ENCODE results near the gene OSTN.

- TF ChIP-seq, protein P1, sequence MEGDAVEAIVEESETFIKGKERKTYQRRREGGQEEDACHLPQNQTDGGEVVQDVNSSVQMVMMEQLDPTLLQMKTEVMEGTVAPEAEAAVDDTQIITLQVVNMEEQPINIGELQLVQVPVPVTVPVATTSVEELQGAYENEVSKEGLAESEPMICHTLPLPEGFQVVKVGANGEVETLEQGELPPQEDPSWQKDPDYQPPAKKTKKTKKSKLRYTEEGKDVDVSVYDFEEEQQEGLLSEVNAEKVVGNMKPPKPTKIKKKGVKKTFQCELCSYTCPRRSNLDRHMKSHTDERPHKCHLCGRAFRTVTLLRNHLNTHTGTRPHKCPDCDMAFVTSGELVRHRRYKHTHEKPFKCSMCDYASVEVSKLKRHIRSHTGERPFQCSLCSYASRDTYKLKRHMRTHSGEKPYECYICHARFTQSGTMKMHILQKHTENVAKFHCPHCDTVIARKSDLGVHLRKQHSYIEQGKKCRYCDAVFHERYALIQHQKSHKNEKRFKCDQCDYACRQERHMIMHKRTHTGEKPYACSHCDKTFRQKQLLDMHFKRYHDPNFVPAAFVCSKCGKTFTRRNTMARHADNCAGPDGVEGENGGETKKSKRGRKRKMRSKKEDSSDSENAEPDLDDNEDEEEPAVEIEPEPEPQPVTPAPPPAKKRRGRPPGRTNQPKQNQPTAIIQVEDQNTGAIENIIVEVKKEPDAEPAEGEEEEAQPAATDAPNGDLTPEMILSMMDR (IDR thresholded peaks at IDR 0.05) = no peak
- TF ChIP-seq POLR2AphosphoS5 (IDR thresholded peaks at IDR 0.05) (no peak), POLR2A (IDR thresholded peaks at IDR 0.05; ENCODE audit: low read depth) (no peak), EP300 (IDR thresholded peaks at IDR 0.05) (no peak)
Observed at GRCh38 chr3:191198932-191199331, at the start of gene OSTN.
